Tibial nerve (tissue), 3 donors: ENCODE results near the gene RARB.

Experiments
- CTCF ChIP-seq, 5 experiments: fragments of 200-600 bp in 3 of 5; fragments of 450-650 bp in 2 of 5; sonication (generic) in 3 of 5; IDR thresholded peaks; one replicate each; pipeline ENCODE4 v1.5.1; 2016 to 2019; ENCODE audit warnings: antibody characterized with exemption in 5 of 5, mild to moderate bottlenecking in 3 of 5, moderate library complexity in 2 of 5
- POLR2A ChIP-seq, 2 donors: fragments of 450-650 bp; IDR thresholded peaks; one replicate each; pipeline ENCODE4 v1.6.1; 2017; ENCODE audit warnings: antibody characterized with exemption in 2 of 2, mild to moderate bottlenecking in 2 of 2, moderate library complexity in 2 of 2

GRCh38 chr3:25444273-25444672 lies 16.2 kb downstream of the RARB start:
- TF ChIP-seq CTCF (IDR thresholded peaks at IDR 0.05) (no peak), POLR2A (IDR thresholded peaks at IDR 0.05) (no peak)
